Activated CD8-positive, alpha-beta memory T cell treated with anti-CD3 and anti-CD28 coated beads, Interleukin-2, amount 50 U/mL, for 48 hours (primary cell): ENCODE data around the gene AKAP7.
A peak's percentile ranks its signal among the peaks of the same experiment; 100 is the strongest.
"Not testable (repeated sequence)": the region's sequence is repeated elsewhere in the genome, so short reads cannot be mapped to it uniquely, and the experiment has no call there.

Experiments
- DNase-seq: peaks from one replicate; pipeline ENCODE4 v3.0.0-alpha.2; 2020

The AKAP7 gene

DNA sequence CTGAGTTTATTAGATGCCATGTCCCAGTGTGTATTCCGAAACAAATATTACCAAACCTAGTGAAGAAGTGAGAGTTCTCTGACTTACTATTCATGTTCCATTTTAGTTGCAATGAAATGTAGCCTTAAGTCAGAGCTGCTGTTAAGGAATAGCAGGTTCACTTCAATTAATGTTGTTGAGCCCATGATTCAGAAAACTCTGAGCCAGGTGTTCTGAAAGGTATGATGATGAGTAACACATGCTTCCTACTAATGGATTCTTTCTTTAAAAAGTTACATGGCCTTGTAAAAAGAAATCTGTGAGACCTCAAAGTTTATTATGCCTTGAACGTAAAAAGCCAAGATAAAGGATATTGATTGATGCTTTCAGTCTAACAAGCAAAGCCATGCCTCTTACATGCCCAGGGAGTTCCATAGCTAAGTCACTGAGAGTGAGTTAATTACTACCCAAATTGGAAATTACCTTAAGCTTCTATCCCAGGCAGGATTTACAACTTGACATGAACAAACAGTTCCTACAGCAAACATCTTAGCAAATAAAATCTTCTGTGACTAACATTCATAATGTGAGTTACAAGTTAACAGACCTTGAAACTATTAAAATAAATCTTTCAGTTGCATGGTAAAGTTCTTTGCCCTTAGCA, 122.9 kb downstream of the AKAP7 start:
- DNase-seq: no peak

DNA sequence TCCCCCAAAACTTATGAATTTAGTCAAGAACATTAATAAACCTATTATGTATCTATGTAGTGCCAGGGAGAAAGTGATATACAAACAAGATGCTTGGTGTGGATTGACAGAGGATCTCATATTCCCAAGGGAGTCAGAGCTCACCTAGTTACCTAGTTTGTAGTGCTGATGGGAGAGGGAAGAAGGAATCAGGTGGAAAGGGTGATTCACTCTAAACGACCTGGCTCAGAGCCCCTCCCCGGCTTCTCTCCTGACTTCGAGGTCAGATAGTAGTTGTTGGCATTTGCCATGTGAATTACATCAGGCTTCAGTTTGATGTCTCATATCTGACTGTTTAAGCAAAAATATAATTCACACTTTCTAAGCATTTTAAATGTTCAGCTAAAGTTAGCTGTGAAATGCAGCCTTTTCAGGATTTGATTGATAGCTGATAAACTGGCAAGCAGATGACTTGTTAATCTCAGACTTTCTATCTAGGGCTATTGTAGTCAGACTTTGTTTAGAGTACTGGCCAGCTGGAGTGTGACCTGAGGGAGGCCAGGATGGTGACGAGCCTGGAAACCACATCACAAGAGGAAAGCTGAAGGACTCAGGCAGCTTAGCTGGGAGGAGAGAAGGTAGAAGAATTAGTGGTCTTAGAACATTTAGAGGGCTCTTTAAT, 123.7 kb downstream of the AKAP7 start:
- no peak for DNase-seq

DNA sequence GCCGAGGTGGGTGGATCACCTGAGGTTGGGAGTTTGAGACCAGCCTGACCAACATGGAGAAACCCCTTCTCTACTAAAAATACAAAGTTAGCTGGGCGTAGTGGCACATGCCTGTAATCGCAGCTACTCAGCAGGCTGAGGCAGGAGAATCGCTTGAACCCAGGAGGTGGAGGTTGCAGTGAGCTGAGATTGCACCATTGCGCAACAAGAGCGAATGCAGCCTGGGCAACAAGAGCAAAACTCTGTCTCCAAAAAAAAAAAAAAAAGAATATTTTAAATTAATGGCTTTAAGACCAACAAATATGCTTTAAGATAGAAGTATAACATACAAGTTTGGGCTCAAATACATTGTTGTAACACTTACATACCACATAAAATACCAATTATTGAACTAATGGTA, 125.7 kb downstream of the AKAP7 start:
- not testable (repeated sequence) for DNase-seq

DNA sequence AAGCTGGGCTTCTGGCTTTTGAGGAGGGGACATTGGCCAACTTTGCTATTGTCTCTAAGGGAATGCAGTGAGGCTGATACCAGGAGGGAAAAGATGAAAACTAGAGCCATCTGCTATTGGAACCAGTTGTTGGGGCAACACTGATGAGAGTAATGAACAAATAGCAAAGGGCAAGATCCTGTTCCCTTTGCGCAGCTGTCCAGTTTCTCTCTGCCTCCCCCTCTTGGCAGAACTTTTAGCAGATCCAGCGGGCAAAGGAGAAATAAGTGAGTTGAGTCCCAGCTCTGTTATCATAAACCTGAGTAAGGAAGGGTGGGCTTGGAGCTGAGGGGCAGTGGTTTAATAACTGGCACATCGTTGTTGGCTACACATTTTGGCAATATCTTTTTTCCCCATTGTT, 126.8 kb downstream of the AKAP7 start:
- DNase-seq: no peak

DNA sequence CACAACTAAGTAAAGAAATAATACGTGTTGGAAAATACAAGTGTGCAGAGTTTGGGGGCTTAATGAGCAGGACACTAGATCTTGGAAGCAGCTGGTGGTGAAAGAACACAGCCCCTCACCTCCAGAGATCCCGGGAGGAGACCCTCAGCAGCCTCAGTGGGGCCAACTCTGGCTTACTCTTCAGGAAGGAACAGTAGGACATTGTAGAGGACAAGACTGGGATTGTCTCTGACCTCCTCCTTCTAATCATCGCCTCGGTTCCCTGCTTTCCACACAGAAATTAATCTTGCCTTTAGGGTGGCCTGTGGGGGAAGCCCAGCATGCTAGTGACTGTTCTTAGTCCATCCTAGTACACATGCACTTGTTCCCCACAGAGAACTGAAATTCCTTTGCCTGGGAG, 130.7 kb downstream of the AKAP7 start:
- DNase-seq: no peak

DNA sequence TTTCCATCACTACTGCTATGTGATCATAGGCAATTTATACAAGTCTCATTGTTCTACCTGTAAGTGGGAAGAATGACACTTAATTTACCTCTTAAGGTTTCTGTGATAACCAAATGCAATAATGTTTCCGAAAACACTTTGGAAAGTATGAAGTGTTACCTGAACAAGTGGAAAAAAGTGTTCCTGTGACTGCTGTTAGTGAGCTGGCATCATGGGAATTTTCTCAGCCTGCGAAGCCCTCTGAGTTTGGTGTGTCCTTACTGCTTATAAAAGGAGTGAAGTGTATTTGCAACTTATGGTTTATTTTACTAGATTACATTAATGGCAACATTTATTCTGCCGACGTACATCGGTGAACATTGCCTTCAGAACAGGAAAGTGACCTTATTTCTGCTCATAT, 133.0 kb downstream of the AKAP7 start:
- no peak for DNase-seq

DNA sequence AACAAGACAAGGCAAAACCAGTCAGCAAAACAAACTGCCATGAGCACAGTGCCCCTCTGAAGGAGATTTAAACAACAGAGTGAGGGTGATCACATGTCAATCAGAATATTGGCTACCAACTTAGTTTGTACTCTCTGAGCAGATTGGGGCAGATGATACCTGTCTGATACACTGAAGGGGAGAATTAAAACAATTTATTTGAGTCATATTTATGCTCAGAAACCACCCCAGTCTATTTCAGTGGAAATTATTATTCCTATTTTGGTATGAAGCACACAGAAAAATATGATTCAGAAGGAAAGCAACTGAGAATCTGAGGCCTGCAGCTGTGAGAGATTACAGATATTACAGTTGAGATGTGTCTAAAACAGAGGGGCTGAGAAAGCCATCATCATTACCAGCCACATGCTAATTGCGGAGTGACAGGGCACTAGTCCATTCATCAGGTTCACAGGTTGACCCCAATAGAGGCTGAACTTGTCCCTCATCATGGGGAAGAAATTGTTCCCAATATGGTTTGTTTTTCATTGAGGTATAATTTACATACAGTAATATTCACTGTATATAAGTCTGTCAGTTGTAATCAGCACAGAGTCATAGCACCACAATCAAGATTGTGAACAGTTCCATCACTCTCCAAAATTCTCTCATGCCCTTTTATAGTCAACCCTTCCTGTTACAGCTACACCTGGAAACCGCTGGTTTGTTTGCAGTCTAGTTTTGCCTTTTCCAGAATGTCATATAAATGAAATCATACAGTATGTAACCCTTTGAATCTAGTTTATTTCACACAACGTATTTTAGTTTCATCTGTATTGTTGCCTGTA, 134.5 kb downstream of the AKAP7 start:
- DNase-seq: no peak

DNA sequence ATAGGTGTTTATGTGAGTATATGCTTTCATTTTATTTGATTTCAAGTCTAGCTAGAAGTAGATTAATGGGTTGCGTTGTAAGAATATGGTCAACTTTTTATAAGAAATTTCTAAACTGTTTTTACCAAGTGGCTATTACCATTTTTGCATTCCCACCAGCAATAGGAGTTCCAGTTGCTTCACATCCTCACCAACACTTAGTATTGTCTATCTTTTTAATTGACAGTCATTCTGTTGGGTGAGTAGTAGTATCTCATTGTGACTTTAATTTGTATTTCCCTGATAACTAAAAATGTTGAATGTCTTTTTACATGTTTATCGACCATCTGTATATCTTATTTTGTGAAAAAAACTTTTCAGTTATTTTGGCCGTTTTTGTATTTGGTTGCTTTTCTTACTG, 135.3 kb downstream of the AKAP7 start:
- DNase-seq: no peak

DNA sequence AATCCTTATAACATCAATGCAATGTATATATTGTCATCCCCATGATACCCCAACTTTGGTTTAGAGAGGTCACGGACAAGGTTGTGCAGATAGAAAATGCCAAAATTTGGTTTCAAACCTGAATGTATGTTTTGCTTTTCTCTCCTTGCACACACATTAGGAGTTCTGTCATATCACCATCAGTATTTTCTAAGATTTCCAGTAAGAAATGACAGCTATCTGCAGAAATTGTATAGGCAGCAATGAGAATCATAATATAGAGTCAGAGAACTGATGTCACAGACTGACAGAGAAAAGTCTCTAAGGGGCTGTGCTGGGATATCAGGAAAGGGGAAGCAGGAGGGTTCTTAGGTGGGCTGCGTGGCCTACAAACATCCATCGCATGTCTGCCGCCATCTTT, 140.0 kb downstream of the AKAP7 start:
- no peak for DNase-seq

DNA sequence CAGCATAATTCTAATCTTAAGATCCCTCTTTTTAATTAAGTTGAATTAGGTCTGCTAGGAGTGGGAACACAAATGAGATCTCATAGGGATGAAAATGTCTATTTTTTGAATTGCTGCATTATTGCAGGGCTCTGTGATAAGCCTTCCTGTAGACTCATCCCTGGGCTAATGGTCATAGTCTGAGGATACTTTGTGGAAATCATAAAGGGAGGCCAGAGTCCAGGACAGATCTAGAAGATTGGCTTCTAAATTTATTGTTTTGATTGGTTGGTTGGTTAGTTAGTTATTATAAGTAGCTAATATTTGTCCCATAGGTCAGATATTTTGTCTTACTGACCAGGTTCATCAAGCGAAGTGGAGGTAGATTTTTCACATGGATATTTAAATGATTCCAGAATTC, 142.3 kb downstream of the AKAP7 start:
- DNase-seq: no peak

DNA sequence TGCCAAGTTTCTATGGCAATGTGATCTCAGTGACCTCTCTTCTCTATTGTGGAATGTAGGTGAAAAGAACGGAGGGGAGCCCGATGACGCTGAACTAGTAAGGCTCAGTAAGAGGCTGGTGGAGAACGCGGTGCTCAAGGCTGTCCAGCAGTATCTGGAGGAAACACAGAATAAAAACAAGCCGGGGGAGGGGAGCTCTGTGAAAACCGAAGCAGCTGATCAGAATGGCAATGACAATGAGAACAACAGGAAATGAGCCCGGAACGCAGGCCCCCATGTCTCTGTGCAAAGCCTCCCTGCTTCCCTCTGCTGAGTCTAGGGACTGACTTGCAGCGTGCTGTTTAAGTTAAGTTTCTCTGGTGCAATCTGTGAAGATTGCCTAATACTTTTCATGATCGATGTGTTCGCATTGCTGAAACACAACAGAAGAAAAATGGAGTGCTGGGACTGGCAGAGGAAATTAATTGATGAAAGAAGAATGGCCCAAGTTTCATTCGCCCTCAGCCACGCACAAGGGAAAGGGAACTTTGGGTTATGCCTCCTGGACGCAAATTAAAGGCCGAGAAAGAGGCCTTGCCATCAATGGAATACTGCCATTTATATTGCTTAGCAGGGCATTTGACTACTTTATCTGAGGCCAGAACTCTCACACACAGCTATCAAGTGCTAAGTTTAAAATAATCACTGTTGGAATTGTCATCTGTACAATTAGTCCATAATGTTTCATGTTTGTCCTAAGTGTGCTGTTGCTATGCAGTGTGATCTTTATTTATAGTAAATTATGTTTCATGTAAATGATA, 146.4 kb downstream of the AKAP7 start:
- peak; percentile 61 for DNase-seq

DNA sequence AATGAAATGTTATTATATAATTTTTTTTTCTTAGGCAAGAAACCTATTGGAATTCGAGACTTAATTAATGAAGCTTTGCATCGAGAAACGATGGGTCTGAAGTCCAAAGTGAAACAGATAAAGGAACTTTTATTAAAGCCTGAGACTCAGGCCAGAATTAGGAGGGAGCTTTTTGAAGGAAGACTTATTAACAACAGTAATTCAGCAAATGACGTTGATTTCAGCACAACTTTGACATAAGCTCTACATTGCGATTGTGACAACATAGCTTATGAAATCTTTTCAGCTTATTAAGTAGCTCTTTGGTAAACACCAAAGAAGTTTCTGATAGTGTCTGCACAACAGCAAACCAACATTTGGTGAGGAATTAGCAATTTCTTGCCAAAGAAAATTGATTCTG, 147.1 kb downstream of the AKAP7 start:
- DNase-seq: no peak

DNA sequence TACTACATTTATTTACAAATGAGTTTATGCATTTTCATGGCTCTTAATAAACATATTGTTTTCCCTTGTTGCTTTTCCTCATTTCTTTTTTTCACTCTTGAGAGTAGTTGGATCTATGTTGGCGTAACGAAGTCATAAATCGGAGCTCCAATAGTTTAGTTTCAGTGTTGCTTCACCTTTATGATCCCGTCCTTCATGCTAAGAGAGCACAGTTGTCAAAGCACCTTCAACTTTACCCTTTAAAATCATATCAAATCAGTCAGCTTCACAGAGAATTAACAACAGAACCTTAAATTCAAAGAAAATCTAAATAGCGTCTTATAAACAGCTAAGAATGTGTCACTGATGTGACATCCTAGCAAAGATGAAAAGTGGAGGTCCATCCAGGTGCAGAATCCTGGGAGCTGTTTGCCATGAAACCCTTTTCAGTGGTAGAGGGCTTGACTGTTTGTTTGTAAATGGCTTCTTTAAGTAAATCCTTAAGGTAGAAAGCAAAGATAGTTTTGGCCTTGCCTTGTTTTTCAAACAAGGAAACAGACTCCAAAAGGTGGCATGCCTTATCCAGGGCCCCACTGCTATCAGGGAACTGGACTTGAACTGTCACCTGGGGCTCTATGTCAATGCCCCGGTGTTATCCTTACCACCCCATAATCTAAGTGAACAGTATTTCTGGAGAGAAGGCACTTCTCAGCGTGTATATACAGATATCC, 148.4 kb downstream of the AKAP7 start:
- no peak for DNase-seq

DNA sequence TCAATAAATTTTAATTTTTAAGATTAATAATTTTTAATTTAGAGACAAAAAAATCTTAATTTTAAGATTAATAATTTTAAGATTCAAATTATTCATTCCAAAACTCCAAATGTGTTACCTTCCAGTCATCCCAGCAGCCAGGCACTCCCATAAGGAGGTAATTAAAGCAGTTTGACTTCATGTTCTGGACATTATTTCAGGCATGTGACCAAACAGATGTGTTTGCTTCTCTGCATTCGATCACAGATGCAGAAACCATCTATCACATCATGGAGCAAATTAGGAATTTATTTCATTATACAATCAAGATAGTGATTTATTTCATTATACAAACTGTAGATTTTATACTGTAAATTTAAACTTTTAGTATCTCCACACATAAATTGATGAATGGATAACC, 150.3 kb downstream of the AKAP7 start:
- DNase-seq: no peak

DNA sequence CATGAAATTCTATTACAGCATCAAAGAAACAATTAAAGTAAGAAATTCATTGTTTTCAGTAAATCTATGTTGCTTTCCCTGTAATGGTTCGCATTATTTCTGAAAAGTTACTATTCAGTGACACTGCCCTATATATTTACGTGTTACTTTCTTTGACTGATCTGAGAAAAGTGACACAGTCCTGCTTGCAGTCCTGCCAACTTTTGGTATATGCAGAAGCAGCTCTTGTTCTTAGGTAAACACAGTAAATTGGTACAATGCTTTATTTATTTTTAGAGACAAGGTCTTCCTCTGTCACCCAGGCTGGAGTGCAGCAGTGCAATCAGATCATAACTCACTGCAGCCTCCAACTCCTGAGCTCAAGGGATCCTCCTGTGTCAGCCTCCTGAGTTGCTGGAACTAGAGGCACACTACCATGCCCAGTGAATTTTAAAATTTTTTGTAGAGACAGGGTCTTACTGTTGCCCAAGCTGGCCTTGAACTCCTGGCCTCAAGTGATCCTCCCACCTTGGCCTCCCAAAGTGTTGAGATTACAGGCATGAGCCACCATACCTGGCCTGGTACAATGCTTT, 151.3 kb downstream of the AKAP7 start:
- no peak for DNase-seq

DNA sequence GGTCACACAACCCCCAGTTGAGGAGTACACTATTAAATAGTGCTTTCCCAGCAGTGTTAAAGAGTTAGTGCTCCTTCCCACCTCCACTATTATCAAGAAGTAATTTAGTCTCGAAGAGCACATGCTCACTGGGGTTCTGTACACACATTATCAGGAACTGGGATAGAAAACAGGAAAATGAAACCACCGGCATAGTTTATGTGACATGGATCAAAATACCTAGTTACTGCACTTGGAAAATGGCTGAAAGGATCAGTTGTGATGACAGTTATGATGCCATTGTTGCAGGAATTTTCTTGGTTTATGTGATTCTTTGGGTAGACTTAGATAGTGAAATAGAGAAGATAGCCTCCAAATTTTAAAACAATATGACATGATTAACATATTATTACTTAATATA, 152.9 kb downstream of the AKAP7 start:
- DNase-seq: no peak

DNA sequence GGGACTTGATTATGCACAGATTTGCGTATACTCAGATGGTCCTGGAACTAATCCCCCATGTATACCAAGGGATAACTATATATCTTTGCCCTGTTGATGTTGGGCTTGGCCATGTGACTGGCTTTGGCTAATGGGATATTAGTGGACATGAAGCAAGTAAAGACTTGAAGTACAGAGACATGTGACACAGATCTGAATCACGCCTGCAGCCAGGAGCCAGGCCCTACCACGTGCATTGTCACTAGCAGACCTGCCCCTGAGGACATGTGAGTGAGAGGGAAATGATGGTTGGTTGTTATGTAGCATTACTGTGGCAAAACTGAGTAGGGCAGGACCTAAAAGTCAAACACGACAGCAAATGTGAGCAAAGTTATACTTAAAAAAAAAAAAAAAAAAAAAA, 155.7 kb downstream of the AKAP7 start:
- no peak for DNase-seq

DNA sequence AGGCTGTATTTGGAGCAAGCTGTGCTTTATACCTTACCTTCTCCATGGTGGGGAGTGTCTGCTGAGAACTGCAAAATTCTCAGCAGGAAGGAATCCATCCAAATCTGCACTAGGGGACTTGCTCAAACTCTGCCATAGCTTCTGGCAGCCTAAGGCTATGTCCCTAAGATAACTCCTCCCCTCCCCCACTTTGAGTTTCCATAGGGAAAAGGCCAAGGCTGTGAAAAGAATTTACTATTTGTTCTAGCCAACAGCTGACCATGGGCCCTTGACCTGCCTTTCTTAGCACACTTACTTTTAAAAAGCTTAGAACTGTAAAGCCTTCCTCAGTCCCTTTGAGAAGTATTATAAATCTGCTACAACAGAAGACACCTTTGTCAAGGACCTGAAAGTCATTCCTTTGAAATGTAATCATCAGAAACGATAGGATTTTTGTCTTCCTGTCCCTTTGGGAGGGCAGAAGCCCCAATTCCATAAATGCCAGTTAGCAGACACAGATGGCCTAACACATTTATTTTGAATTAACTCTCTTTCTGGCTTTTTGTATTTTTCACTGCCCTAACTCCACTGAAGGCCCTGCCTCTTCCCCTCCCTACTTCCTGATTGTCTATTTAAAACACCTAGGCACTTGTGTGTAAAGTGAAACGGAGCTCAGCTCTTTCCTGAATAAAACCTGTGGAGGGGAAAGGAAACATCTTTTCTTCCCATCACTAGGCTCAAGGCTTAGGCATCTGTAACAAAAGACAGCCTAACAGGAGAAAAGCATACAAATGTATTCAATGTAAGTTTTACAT, 157.1 kb downstream of the AKAP7 start:
- no peak for DNase-seq

DNA sequence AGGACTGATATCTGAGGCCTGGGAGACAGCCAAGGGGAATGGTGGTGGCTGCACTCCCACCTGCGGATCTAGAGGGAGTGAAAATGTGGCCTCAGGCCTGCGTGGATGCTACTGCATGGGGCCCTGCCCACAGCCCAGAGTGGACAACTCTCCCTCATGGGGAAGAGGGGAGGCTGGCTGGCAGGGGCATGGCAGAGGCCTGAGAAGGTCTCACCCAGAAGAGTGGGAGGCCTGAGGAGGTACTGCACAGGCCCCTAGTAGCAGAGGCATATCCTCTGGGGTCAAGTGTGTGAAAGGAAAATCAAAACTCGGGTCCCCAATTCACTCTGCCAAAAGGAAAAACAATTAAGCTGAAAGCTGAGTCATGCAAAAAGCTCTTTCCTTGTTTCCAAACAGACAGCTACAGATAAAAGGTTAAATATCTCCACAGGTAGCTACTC, 158.2 kb downstream of the AKAP7 start:
- no peak for DNase-seq

DNA sequence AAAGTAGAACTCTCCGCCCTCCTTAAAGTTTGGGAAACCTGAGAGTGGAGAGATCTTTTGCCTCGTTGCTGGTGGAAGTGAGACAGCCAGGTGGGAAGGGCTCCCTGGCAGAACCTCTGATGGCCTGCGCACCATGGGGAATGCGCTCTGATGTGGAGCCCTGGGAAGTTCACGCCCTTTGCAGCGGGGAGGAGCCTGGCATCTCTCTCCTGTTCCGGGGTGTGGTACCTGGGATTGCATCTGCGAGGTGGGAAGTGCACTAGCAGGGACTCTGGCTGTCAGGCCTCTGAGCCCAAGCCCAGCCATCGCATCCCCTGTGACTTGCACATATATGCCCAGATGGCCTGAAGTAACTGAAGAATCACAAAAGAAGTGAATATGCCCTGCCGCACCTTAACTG, 159.8 kb downstream of the AKAP7 start:
- no peak for DNase-seq

DNA sequence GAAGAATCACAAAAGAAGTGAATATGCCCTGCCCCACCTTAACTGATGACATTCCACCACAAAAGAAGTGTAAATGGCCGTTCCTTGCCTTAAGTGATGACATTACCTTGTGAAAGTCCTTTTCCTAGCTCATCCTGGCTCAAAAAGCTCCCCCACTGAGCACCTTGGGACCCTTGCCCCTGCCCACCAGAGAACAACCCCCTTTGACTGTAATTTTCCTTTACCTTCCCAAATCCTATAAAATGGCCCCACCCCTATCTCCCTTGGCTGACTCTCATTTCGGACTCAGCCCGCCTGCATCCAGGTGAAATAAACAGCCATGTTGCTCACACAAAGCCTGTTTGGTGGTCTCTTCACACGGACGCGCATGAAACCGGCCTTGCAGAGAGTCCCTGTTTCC, 165.6 kb downstream of the AKAP7 start:
- not testable (repeated sequence) for DNase-seq
